Stimulated activated CD8-positive, alpha-beta memory T cell treated with anti-CD3 and anti-CD28 coated beads, Interleukin-15, amount 100 ng/mL, for 1 hour (primary cell): ENCODE results near the gene CXXC4.

ENCODE experiments used
- DNase-seq: peaks from one replicate; pipeline ENCODE4 v3.0.0-alpha.2; 2020; ENCODE audit warnings: low read depth

CXXC4 gene

DNA sequence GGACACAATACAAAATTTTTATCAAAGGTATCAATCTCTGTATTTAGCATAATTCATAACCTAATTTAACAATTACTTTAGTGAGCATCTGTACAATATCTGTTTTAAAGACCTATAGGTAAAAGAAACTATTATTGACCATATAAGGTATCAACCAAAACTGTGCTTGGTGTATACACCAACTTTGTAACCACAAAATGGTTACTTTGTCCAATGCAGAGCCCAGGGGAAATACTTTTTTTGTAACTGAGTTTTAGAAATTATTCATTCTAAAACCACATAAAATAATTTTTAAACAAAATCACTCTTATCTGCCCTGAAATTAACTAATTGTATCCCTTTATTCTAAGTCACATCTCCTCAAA is 5.0 kb downstream of the CXXC4 start:
- no peak for DNase-seq

DNA sequence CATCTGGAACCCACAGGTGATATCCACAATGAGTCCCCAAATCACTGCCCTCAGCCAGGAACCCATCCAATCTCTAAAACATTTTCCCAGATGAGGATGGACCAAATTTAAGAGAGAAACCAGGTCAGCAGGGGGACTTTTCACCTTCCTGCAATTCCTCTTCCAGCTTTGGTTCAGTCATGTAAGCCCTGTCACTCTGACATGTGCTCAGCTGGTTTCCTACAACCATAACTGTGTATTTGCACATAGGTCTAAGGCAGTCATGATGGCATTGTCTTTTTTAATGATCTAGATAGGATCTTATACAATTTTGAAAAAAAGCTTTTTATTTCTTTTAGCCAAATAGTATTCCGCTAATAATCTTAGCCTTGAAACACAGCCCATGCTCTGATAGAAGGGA is 6.5 kb downstream of the CXXC4 start:
- DNase-seq: no peak

DNA sequence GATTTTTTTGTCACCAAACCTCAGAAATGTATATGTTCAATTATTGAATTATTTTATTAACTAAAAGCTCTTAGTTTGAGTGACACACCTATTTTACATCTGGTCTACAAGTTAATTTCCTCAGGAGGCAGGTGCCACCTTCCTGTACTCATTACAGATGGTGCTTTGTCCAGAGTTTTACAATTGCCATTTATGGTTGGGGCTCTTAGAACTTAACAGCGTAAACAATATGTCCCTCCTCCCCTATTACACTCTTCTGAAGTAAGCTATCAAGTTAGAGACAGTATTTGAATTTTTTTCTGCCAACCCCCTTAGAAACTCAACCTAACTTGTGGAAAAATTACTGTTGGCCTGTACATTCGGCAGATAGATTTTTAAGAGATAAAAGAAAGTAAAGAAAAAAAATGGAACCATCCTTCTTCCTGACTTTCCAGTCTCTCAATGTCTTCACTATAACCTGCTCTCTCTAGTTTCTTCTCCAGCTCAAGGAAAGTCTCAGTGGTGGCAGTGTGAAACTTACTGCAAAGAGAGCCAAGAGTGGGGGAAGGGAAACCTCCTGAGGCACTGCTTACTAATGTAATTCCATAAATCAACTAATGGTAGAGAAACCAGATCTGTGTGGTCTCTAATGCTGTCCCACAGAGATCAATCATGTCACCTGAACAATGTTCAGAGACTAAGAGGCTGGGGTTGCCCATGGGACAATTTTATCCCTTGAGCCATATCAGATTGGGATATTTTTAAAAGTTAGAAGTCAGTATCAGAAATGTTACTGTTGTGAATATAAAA is 7.8 kb downstream of the CXXC4 start:
- DNase-seq: no peak

DNA sequence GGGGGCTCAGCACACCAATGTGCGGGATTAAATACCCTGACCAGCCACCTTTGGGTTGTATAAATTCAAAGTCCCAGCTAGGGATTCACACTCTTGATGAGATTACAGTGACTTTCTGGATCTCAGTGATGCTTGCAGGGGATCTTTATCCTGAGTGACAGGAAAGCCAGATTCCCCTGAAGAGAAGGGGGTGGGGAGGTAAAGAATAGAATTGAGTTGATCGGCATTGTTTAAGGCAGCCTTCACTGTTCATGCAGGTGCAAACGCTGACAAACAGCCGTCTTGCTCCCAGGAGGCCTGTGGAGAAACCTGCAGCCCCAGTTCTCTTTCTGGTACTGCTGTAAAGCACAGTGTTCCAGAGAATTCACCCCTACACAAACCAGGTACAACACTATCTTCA is 19.0 kb downstream of the CXXC4 start:
- no peak for DNase-seq

DNA sequence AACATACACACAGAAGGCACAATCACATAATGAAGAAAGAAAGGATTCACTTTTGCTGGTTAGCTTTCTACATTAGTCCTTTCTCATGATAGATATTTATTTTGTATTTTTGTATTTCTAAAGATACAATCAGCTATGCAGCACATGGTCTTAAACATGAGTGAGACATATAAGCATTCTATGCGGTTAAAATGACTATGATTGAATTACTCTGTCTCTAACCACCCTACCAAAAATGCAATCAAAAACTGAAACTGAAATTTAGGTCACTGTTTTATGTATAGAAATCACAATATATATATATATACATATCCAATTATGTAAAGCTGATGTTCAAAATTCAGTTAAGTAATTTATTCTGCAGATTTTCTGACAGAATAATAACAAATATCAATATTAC is 21.9 kb downstream of the CXXC4 start:
- DNase-seq: no peak

DNA sequence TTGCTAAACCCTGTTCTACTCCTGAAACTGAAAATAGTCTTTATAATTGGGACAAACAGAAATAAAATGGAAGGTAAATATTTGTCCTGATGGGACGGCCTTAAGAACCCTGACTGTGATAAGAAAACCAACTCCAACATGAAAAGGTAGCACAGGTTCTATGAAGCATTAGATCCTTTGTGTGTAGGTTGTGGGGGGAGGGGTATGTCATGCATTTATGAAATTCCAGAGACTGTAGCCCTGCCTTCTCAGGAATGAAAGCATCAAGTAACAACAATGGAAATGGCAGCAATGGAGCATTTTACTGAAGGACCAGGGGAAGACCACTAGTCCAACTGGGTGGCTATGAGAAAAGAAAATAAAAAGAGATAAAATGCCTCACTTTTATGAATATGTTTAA is 23.9 kb downstream of the CXXC4 start:
- no peak for DNase-seq

DNA sequence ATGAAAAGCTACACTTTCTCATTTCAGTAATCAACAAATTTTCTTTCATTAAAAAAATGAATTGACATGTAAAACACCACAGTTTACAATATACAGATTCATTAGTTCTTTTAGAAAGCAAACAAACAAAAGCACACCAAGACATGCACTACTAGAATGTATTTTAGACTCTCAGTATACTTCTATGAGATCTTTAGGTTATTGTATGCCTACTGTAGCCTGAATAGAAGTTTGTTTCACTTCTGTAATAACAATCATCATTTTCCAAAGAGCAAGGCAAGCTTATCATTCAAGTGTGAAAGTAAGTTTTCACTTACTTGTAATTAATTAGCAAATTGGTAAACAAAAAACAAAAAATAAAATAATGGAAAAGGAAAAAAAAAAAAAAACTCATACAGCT is 24.9 kb downstream of the CXXC4 start:
- no peak for DNase-seq

DNA sequence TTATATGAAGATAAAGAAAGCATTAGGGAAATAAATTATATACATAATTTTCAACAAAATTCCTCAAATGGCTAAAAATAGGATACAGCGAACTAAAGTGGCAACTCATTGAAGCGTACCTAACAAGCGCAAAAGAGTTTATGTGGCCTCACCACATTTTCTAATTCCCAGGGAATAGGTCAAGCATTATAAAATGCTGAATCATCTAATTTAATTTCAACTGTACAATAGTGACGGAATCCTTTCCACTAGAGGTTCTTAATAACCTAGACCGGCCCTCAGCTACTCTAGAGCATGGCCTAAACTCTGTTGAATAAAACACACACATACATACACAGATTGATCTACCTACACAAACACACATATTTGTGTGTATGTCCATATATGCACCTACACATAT is 29.1 kb downstream of the CXXC4 start:
- no peak for DNase-seq

DNA sequence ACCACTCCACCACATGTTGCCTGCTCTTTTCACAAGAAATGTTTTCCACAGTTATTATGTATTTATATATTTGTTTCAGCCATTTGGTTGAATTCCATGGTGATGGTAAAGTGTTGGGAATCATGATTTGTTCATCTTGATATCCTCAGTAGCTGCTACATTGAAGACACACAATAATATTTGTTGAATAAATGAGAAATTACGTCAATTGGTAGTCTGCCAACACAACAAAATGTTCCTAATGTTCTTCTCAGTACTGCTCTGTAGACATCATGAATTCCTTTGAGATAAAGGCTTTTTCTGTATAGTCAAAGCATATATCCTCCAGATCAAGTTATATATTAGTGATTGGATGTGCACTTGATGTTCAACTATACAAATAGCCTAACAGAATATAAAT is 29.5 kb downstream of the CXXC4 start:
- DNase-seq: no peak

DNA sequence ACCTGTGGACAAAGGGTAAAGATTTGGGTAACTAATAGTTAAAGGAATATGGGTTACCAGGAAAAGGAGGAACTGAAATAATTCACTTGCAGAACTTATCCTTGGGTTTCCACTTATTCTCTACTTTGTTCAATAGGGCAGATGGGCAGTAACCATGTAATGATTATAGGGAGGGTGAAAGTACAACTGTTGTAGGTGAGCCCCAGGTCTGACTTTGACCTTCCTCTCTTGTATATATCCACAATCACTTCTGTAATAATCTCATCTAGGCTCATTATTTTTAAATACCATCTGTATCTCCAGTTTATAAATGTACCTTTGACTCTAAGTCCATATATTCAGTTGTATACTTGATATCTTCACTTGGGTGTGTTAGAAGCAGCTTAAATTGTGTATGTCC is 32.1 kb downstream of the CXXC4 start:
- DNase-seq: no peak

DNA sequence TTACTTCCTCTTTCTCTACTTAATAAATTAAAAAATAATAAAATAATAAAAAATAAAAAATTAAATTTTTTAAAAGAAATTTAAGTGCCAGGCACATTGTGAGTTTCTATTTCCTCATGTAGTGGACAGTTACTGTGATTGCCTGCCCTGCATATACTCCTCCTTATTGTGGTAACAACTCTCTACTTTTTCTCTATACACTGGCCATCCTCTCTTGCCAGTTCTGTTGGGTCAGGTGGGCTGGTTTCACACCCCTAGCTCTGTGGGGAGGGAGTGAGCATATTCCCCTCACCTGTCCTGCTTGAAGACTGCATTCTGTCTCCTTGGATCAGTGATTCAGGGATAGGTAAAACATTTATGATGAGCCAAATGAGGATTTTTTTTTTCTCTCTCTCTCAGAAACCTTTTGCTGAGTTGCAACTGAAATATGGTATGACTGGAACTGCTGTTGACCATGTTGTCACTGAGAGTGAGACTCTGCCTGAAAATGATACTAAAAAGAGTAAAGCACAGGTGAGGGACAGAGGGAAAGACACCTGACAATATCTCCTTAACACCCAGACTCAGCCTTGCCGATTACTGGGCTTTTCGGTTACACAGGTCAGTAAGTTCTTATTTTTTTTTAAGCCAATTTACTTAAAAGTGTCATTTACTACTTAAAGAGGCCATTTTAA is 37.2 kb downstream of the CXXC4 start:
- DNase-seq: no peak

DNA sequence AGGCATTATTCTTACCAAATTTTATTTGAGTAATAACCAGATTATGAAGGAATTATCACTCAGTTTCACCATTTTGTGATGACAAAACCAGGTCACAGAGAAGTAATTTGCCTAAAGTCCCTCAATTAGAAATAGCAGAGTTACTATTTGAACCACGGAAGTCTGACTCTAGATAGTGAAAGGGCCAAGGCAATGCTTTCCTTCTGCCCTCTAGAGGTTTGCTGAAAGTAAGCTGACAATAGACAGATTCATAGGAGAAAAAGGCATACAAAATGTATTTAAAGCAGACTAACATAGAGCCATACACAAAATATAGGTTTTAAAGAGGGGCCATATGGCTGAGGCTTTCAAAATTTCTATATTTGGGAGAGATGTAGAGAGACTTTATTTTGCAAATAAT is 43.1 kb downstream of the CXXC4 start:
- no peak for DNase-seq

DNA sequence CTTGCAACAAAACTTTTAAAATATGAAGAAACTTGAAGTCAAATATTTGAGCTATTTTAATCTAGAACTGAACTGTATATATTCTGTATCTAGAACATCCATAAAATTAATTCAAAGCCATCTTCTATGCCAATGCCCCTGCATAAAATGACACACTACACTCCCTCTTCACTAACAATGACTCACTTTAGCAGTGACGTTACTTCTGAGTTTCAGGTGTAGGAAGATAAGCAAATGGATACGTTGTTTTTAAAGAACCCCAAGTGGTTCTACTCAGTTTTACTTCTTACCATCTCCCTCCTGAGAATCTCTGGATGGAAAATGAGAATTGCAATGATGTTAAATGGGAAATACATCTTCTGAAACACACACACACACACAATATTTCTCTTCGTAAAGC is 45.2 kb downstream of the CXXC4 start:
- DNase-seq: no peak

DNA sequence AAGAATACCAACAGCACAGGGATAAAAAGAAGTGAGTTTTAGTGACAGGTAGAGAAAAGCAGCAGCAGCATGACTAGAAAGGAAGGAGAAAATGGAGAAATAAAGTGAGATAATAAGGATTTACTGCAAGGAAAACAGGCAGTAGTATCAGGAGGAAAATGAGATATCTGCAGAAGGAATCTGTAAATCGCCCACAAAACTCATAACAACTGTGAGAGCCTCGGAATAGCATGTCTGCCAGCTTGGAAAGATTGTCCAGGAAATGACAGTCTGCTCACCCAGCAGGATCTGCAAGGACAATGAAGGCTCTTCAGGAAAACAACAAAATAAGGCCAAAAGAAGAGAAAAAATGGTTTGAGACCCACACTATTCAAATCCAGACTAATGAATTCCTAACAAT is 47.4 kb downstream of the CXXC4 start:
- DNase-seq: no peak

DNA sequence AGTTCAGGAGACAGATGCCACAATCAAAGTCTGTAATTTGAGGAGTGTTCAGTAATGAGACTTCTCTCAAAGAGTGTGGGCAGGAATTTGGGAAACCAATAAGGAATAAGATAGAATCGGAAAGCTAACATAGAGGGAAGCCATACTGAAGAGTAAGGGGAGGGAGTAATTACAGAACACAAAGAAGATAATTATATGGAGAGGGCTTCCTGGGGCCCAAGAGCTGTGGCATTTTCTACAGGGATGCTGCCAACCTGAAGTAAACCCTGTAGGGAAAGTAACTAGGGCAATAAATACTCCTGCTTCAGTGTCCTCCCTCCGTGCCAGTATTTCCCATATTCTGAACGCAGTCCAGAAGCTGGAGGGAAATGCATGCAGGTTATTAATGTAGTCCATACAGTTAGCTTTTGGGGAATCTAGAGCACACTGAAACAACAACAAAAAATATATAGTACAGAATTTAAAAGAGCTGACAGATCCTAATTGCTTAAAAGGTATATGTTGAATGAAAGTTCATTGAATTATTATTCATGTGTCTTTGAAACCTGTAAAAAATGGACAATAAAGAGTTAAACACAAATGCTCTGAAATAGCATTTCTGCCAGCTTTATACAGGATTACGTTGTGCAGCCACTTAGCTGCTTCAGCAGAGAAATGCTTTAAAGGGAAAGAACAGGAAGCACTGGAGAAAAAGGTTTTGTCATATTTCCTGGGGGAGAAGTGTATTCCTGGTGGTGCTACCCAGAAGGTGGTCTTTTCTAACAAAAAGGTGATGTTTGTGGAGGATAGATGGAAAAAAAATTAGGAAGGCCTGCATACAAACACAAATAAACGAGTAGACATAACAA is 48.0 kb downstream of the CXXC4 start:
- DNase-seq: no peak

DNA sequence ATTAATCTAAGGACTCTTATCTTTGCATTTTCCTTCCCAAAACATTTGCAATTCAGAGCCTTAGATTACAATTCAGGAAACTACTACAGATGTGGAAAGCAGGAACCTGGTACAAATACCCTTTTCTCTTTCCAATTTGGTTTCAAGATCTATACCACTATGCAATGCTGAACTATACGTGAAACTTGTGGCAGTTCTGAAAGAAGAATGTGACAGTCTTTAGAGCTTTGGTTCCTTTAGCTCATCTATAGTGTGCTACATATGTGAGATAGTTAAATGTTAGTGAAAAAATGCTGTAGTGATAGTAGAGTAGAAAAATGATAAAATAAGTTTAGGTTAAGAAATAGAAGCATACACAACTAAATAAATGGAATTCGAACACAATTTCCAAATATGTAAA is 50.0 kb downstream of the CXXC4 start:
- DNase-seq: no peak

DNA sequence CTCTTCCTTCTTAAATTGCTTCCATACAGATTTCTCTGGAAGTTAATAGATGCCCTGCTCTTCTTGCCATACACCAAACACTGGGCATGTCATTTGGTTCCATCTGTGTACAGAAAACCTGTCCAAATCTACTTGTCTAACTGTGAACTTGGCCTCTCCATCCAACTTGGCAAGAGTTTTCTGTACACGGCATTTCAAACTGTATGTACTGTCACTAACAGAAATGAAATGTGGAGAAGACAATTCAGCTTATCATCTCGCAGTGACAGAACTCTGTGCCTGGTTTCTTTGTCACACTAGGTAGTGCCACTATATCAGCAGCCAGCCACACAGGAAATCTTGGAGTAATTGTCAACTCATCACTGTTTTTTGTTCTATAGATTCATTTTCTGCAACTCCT is 58.2 kb downstream of the CXXC4 start:
- DNase-seq: no peak

DNA sequence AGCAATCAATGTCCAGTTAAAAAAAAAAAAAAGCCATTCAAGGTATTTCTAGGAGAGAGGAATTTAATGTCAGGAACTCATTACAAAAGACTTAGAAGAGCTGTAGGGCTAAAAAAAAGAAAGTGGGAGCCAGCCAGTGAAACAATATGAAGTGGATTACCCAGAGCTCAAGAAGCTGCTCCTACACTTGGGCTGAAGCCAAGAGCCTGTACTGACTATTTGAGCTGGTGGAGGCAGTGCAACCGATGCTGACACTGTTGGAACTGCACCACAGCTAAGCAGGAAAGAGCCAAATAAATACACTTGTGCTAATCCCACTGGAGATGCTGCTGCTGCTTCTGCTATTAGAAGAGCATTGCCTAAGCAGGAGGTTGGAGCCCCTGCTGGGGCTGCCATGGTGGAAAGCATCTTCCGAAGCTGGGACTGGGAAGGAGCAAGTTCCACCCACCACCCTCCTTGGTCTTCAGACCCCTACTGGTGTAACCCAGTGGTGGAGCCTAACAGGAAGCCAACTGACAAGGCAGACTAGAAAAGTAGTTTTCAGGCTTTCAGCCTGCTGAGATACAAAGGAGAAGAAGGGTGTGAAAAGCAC is 65.4 kb downstream of the CXXC4 start:
- no peak for DNase-seq

DNA sequence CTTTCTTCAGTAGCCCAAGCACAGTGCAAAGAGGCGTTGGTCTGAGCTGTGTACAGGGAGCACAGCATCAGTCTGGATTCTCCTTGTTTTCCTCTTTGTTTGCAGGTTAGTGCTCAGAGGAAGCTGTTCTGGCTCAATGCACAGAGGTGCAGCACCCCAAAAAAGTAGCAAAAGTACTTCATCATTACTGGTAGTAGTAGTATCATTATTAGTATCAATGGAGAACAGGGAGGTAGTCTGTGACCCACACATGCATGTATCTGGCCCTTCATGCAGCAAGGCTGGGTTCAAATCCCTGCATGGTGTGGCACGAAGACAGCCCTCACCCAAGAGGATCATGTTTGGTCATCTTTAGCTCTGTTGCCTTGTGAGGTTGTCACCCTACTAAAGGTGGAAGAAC is 68.7 kb downstream of the CXXC4 start:
- DNase-seq: no peak

DNA sequence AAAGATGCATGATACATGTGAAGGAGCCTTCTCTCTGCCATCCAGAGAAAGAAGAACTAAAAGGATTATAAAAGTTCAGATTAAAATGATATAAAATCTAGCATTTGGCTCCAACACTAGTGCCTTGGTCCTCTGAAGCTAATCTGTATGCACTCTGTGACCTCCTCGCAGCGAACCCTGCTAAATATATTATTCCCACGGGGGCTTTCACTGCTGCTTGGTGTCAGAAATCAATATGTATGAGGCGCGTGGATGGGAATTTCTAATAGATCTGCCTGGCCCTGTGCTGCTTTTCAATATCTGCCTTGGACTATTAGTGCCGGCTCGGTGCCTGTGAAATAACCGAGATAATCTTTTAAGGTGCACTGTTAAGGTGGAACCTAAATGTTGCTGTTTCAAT is 69.7 kb downstream of the CXXC4 start:
- DNase-seq: no peak

DNA sequence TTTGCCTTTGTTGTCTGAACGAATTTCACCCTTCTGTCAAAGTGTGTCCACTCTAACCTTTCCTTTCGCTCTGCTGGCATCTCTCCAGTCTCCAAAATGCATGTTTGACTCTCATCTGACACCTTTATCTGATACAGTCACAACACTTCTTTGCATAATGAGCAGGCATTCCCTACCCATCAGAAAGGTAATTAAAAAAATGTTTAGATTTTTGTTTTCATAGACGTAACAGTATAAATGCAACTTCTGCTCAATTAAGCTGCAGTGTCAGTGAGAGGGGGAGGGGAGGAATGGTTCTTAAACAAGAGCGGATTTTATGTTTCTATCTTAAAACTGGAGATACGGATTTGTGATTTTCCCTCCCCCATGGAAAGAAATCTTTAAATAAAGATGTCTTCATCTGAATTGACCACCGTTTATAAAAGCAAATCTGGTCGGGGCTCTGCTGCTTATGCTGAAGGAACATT is 70.2 kb downstream of the CXXC4 start:
- no peak for DNase-seq

DNA sequence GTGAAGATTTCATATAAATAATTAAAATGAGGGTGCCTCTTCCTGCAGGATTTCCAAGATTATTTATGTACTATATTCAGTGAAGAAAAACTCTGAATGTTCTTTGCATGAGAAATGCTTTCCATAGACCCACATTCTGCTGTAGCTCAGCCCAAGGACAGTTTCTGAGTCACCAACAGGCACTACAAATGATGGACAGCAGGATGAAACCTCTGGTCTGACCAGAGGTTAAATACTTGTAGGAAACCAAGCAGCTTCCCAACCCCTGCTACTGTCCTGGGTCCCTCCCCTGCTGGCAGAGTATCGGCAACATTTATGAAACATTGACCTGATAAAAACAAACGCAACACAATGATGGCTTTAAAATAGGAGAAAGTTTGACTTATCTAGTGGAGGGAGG is 73.1 kb downstream of the CXXC4 start:
- DNase-seq: no peak

DNA sequence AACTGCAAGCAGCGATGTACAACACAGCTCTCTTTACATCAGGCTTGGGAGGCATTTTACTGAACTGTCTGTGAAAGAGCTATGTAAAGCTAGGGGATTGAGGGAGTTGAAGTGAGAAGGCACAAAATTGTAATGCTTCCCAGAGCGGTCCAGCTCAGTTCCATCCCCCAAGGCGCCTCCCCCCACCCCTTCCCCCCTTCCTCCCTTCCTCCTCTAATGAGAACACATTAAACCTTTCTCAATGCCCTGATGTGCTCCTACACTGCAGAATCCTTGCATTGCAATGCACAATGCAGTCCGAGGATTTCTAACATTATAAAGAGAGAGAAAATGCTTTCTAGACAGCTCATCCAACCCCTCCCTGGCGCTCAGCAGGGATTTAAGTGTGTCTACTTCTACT is 73.9 kb downstream of the CXXC4 start:
- no peak for DNase-seq
